NCI-H1694 treated with DMSO at 0.1 percent for 48 hours (cell line): ENCODE results near the gene PRKRIP1.
"Not testable (repeated sequence)": the region's sequence is repeated elsewhere in the genome, so short reads cannot be mapped to it uniquely, and the experiment has no call there.

Experiments
- DNase-seq: peaks from one replicate; lab custom pipeline; 2025; lab: John Stamatoyannopoulos, UW

Gene PRKRIP1

GRCh38 chr7:102404005-102404861 lies 8.1 kb downstream of the PRKRIP1 start:
- DNase-seq: peak; percentile 64

GRCh38 chr7:102404862-102405188 lies 8.7 kb downstream of the PRKRIP1 start:
- not testable (repeated sequence) for DNase-seq

GRCh38 chr7:102407910-102408309 lies 11.7 kb downstream of the PRKRIP1 start:
- no peak for DNase-seq

- not testable (repeated sequence) for DNase-seq
These were observed 12.4 kb downstream of the PRKRIP1 start for GRCh38 chr7:102408530-102408929.

GRCh38 chr7:102409340-102409739 lies 13.2 kb downstream of the PRKRIP1 start:
- DNase-seq: no peak

- DNase-seq: no peak
These were observed 14.0 kb downstream of the PRKRIP1 start for GRCh38 chr7:102410123-102410522.

- DNase-seq: no peak
These were observed 14.8 kb downstream of the PRKRIP1 start for GRCh38 chr7:102410918-102411317.

- DNase-seq: peak; percentile 87
These were observed 16.4 kb downstream of the PRKRIP1 start for GRCh38 chr7:102412548-102412947.

- peak; percentile 33 for DNase-seq
These were observed 16.9 kb downstream of the PRKRIP1 start for GRCh38 chr7:102413091-102413490.

GRCh38 chr7:102413611-102414010 lies 17.4 kb downstream of the PRKRIP1 start:
- no peak for DNase-seq

GRCh38 chr7:102415685-102416225 lies 19.6 kb downstream of the PRKRIP1 start:
- no peak for DNase-seq

GRCh38 chr7:102416406-102416805 lies 20.2 kb downstream of the PRKRIP1 start:
- no peak for DNase-seq

- DNase-seq: no peak
These were observed 20.9 kb downstream of the PRKRIP1 start for GRCh38 chr7:102417105-102417504.

- no peak for DNase-seq
These were observed 22.4 kb downstream of the PRKRIP1 start for GRCh38 chr7:102418592-102418991.

- no peak for DNase-seq
These were observed 25.6 kb downstream of the PRKRIP1 start for GRCh38 chr7:102421706-102422240.

GRCh38 chr7:102424129-102424551 lies 28.0 kb downstream of the PRKRIP1 start:
- DNase-seq: no peak

GRCh38 chr7:102424787-102425218 lies 28.6 kb downstream of the PRKRIP1 start:
- DNase-seq: no peak

- peak; percentile 2 for DNase-seq
These were observed 29.6 kb downstream of the PRKRIP1 start for GRCh38 chr7:102425639-102426267.

- DNase-seq: peak; percentile 5
These were observed 30.3 kb downstream of the PRKRIP1 start for GRCh38 chr7:102426268-102427018.

GRCh38 chr7:102427019-102427405 lies 30.8 kb downstream of the PRKRIP1 start:
- DNase-seq: no peak

GRCh38 chr7:102429141-102429899 lies 33.2 kb downstream of the PRKRIP1 start:
- DNase-seq: no peak
